Measurements from ENCODE around the gene AMER3. TPM values are rescaled to one million over a fixed set of nuclear protein-coding genes. Genes with fewer than 3 reads are reported as not detected.

The AMER3 gene
- total RNA-seq, 1 experiment from 2014 or later = not detected

DNA sequence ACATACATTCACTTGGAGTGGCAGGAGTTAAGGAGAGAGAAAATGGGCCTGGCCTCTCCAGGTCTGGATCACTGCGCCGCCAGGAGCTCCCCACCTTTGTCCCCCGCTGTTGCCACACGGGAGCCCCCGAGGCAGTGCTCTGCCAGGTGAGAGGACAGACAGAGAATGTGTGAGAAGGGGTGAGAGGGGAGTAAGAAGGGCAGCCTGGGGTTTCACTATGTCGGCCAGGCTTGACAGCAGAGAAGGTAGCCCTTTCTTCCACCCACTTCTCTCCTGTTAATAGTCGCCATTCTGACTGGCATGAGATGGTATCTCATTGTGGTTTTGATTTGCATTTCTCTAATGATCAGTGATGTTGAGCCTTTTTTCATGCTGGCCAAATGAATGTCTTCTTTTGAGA, 55.1 kb downstream of the AMER3 start:
- H3K4me1 ChIP-seq = no peaks in the 10 kb centered on the region
- H3K9me3 ChIP-seq (replicated peaks) = no peaks in the 10 kb centered on the region
- no peak overlapping the region for H3K27ac ChIP-seq
- no peak for DNase-seq
- no peak overlapping the region for H3K4me3 ChIP-seq
- H3K36me3 ChIP-seq = no peaks in the 10 kb centered on the region
- no peaks in the 10 kb centered on the region for H3K27me3 ChIP-seq

GRCh38 chr2:130813722-130814121, 58.4 kb downstream of the AMER3 start:
- H3K4me1 ChIP-seq = no peaks in the 10 kb centered on the region
- 0 out of 2 replicates have a peak, but pooled peaks cover 7% of the 10 kb centered on the region for H3K27me3 ChIP-seq
- no peak overlapping the region for H3K27ac ChIP-seq
- no peak for DNase-seq
- H3K9me3 ChIP-seq (replicated peaks) = no peaks in the 10 kb centered on the region
- H3K4me3 ChIP-seq = no peak overlapping the region
- no peaks in the 10 kb centered on the region for H3K36me3 ChIP-seq

DNA sequence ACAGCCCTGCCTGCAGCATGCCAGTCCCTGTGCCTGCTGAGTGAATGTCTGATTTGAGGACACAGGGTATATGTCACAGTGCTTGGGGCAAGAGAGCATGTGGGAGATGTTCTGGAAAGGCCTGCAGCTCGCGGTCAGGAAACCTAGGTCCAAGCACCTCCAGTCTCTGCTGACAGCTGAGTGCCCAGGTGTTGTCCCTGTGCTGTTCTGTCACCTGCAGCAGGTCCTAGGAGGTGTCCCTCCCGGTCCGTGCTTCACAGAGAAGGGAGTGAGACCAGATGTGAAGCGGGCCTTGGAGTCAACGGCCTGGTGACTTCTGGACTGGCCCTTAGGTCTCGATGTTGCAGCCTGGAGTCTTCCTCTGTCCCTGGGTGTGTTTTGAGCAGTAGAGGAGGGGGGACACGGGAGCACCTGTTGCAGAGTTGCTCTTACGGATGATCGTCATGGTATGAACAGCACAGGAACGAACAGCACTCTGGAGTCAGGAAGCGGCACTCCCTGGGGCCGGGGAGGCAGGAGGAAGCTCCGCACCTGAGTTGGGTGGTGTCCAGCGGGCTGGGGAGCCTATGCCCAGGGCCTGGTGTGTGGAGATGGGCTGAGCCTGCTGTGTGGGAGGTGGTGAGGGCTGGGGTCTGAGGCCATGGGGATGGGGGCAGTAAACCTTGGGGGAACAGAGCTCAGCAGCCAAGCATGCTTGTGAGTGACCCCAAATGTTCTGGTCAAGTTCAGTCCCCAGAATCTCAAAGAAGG, 59.8 kb downstream of the AMER3 start:
- Histone ChIP-seq H3K4me1 (no peaks in the 10 kb centered on the region), H3K4me3 (no peak overlapping the region), H3K36me3 (no peaks in the 10 kb centered on the region), H3K9me3 (replicated peaks) (no peaks in the 10 kb centered on the region), H3K27ac (no peak overlapping the region), H3K27me3 (peaks cover 11% of the 10 kb centered on the region; the same call in 1 of the 2 replicates)
- DNase-seq = no peak

Other genes starting within 250 kb of the AMER3 start
- 0.25 and 0.47 TPM in 2 replicates for gene POTEI, start 246.2 kb upstream of the AMER3 start, total RNA-seq (2014; rRNA removed; shearing (Covaris generic))
- gene CFC1B, start 234.3 kb upstream of the AMER3 start, total RNA-seq (2014; rRNA removed; shearing (Covaris generic)) = not detected in 2 replicates
- gene CFC1, start 156.0 kb upstream of the AMER3 start, total RNA-seq (2014; rRNA removed; shearing (Covaris generic)) = not detected in 2 replicates
- 0.06 TPM in 1 of 2 replicates, not detected in the other for gene POTEJ, start 144.1 kb upstream of the AMER3 start, total RNA-seq (2014; rRNA removed; shearing (Covaris generic))
- gene GPR148, start 26.5 kb upstream of the AMER3 start, total RNA-seq (2014; rRNA removed; shearing (Covaris generic)) = not detected in 2 replicates
- gene ARHGEF4, start 81.4 kb downstream of the AMER3 start, total RNA-seq (2014; rRNA removed; shearing (Covaris generic)) = 0.06 TPM in 1 of 2 replicates, not detected in the other

Data from SJCRH30 (cell line).